ENCODE measurements around the gene QRICH1.

DNA sequence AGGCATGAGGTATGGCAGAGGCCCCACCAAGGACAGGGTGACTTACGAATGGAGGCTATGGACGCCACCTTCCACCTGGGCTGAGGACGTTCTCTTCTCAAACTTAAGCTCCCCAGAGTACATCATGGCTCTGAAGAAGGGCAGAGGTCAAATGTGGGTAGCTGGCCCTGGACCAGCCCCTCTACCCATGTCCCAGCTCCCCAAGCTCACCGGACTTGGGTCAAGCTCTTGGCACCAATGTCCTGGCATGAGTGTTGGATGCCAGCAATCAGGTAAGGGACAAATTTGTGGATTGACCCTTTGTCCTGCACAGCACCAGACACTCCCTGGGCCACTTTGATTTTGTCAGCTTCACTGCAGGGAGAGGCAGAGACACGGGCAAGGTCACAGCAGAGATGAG lies 69.4 kb downstream of the QRICH1 start:
- TF ChIP-seq, protein P1, sequence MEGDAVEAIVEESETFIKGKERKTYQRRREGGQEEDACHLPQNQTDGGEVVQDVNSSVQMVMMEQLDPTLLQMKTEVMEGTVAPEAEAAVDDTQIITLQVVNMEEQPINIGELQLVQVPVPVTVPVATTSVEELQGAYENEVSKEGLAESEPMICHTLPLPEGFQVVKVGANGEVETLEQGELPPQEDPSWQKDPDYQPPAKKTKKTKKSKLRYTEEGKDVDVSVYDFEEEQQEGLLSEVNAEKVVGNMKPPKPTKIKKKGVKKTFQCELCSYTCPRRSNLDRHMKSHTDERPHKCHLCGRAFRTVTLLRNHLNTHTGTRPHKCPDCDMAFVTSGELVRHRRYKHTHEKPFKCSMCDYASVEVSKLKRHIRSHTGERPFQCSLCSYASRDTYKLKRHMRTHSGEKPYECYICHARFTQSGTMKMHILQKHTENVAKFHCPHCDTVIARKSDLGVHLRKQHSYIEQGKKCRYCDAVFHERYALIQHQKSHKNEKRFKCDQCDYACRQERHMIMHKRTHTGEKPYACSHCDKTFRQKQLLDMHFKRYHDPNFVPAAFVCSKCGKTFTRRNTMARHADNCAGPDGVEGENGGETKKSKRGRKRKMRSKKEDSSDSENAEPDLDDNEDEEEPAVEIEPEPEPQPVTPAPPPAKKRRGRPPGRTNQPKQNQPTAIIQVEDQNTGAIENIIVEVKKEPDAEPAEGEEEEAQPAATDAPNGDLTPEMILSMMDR (IDR thresholded peaks at IDR 0.05 in 2 of 3, conservative IDR thresholded peaks at IDR 0.05 in 1 of 3; ENCODE audit: control insufficient read depth in 2 of 3, extremely low read depth in 1 of 3, insufficient read depth in 1 of 3, low read depth in 3 of 3, low read length in 3 of 3), result no peak
- TF ChIP-seq, protein P2, sequence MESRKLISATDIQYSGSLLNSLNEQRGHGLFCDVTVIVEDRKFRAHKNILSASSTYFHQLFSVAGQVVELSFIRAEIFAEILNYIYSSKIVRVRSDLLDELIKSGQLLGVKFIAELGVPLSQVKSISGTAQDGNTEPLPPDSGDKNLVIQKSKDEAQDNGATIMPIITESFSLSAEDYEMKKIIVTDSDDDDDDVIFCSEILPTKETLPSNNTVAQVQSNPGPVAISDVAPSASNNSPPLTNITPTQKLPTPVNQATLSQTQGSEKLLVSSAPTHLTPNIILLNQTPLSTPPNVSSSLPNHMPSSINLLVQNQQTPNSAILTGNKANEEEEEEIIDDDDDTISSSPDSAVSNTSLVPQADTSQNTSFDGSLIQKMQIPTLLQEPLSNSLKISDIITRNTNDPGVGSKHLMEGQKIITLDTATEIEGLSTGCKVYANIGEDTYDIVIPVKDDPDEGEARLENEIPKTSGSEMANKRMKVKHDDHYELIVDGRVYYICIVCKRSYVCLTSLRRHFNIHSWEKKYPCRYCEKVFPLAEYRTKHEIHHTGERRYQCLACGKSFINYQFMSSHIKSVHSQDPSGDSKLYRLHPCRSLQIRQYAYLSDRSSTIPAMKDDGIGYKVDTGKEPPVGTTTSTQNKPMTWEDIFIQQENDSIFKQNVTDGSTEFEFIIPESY (IDR thresholded peaks at IDR 0.05), result no peak
- TF ChIP-seq POLR2AphosphoS5 (IDR thresholded peaks at IDR 0.05; ENCODE audit: low read length) (0 out of 2 replicates have a peak, but pooled peaks have one; percentile 41), POLR2A (IDR thresholded peaks at IDR 0.05; ENCODE audit: low read depth, low read length) (no peak), GABPA (IDR thresholded peaks at IDR 0.05; ENCODE audit: low read depth) (no peak), ZNF217 (IDR thresholded peaks at IDR 0.05) (no peak), HDAC2 (IDR thresholded peaks at IDR 0.05) (no peak), MYC (IDR thresholded peaks at IDR 0.05; ENCODE audit: insufficient read depth, insufficient read length, insufficient replicate concordance, low read length, severe bottlenecking) (no peak), RELA (IDR thresholded peaks at IDR 0.05; ENCODE audit: borderline replicate concordance, partially characterized antibody) (no peak), EP300 (IDR thresholded peaks at IDR 0.05; ENCODE audit: borderline replicate concordance in 1 of 2, control insufficient read depth in 1 of 2, low read depth in 2 of 2, low read length in 2 of 2) (no peak), POU2F2 (IDR thresholded peaks at IDR 0.05; ENCODE audit: borderline replicate concordance, low read depth, low read length) (no peak)
